Astrocyte (in vitro differentiated cells and primary cell): ENCODE measurements around the gene ATP8A1. TPM values are rescaled to one million over a fixed set of nuclear protein-coding genes. Genes with fewer than 3 reads are reported as not detected.

Source experiments
- DNase-seq: peaks from one replicate; pipeline ENCODE4 v3.0.0-alpha.2; 2010; ENCODE audit warnings: low read depth
- FAIRE-seq: peaks from 2 replicates; lab custom pipeline; 2011; peaks lifted over from hg19 to GRCh38; lab: Jason Lieb, UNC
- H2AFZ ChIP-seq: 2 replicates; pipeline ENCODE4 v1.6.0; 2012; ENCODE audit warnings: low read depth, low read length, inconsistent platforms
- H3K27ac ChIP-seq: 2 replicates; pipeline ENCODE4 v1.5.1; 2011; ENCODE audit warnings: low read depth, low read length, inconsistent platforms
- H3K27me3 ChIP-seq: 2 replicates; pipeline ENCODE4 v1.6.0; 2011; ENCODE audit warnings: low read length, inconsistent platforms; ENCODE audit not compliant: insufficient read depth
- H3K36me3 ChIP-seq: 2 replicates; pipeline ENCODE4 v1.5.1; 2011; ENCODE audit warnings: low read length, inconsistent platforms; ENCODE audit not compliant: insufficient read depth
- H3K4me1 ChIP-seq: 2 replicates; pipeline ENCODE4 v1.5.1; 2011; ENCODE audit warnings: low read length, inconsistent platforms; ENCODE audit not compliant: insufficient read depth
- H3K4me2 ChIP-seq: 2 replicates; pipeline ENCODE4 v1.6.0; 2012; ENCODE audit warnings: low read length, inconsistent platforms
- H3K4me3 ChIP-seq: 2 replicates; pipeline ENCODE4 v1.5.1; 2011; ENCODE audit warnings: low read depth, mild to moderate bottlenecking, low read length, inconsistent platforms; ENCODE audit not compliant: insufficient read depth
- H3K79me2 ChIP-seq: 2 replicates; pipeline ENCODE4 v1.6.0; 2012; ENCODE audit warnings: mild to moderate bottlenecking, low read length, inconsistent platforms; ENCODE audit not compliant: insufficient read depth
- H3K9ac ChIP-seq: 2 replicates; pipeline ENCODE4 v1.6.0; 2012; ENCODE audit warnings: mild to moderate bottlenecking, low read length, inconsistent platforms
- H3K9me3 ChIP-seq: 2 replicates; pipeline ENCODE4 v1.5.1; 2012; ENCODE audit warnings: low read depth, mild to moderate bottlenecking, low read length, inconsistent platforms; ENCODE audit not compliant: insufficient read depth
- H4K20me1 ChIP-seq: 2 replicates; pipeline ENCODE4 v1.6.0; 2012; ENCODE audit warnings: low read length, inconsistent platforms; ENCODE audit not compliant: insufficient read depth
- H3K27ac Mint-ChIP-seq: one replicate; pipeline ENCODE4 v1.8.0; 2021; ENCODE audit warnings: mild to moderate bottlenecking, mixed read lengths; ENCODE audit not compliant: unreplicated experiment
- H3K27me3 Mint-ChIP-seq: one replicate; pipeline ENCODE4 v1.8.0; 2021; ENCODE audit warnings: low read depth, mixed read lengths; ENCODE audit not compliant: unreplicated experiment
- H3K36me3 Mint-ChIP-seq: one replicate; pipeline ENCODE4 v1.8.0; 2021; ENCODE audit warnings: low read depth, mixed read lengths; ENCODE audit not compliant: unreplicated experiment
- H3K4me1 Mint-ChIP-seq: one replicate; pipeline ENCODE4 v1.8.0; 2021; ENCODE audit warnings: low read depth, mixed read lengths; ENCODE audit not compliant: unreplicated experiment
- H3K4me3 Mint-ChIP-seq: one replicate; pipeline ENCODE4 v1.8.0; 2021; ENCODE audit warnings: mild to moderate bottlenecking, moderate library complexity, mixed read lengths; ENCODE audit not compliant: unreplicated experiment
- H3K9me3 Mint-ChIP-seq: one replicate; pipeline ENCODE4 v1.8.0; 2021; ENCODE audit warnings: mild to moderate bottlenecking, mixed read lengths; ENCODE audit not compliant: unreplicated experiment
- EZH2 ChIP-seq: IDR thresholded peaks from 2 replicates; pipeline ENCODE4 v1.6.1; 2012; ENCODE audit warnings: mild to moderate bottlenecking, low read length, inconsistent platforms; ENCODE audit not compliant: insufficient read depth
- total RNA-seq: library from RNA; stranded (reverse); gene quantifications from 2 replicates; pipeline ENCODE4 v1.2.1, GENCODE V29; 2021
- TF ChIP-seq, protein P1 (sequence below): IDR thresholded peaks from 2 replicates; pipeline ENCODE4 v1.5.1; 2011; ENCODE audit warnings: low read depth, mild to moderate bottlenecking, inconsistent platforms, low read length, moderate library complexity; ENCODE audit not compliant: insufficient read depth

The ATP8A1 gene
- total RNA-seq, 1 donor from 2014 or later: 2.9 TPM

DNA sequence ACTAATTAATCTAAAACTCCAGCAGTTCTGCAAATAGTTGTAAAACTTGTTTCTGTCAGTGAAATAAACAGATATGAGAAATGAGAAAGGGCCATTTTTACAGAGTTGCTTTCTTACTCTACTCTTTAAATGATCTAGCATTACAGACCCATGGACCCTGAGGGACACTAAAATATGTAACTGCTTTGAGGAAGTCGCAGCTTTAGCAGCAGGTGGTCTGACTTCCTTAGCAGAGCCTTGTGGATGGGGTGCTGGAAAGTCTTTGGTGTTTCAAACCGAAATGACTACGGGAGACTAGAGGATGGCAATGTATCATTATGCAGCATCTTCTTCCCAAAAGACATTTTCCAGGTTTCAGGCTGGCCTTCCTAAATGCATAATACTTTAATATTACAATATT, 240.9 kb downstream of the ATP8A1 start:
- Mint-ChIP-seq H3K4me3 (no peak overlapping the region), H3K27me3 (no peaks in the 10 kb centered on the region), H3K4me1 (peaks cover 21% of the 10 kb centered on the region), H3K36me3 (no peaks in the 10 kb centered on the region), H3K9me3 (no peaks in the 10 kb centered on the region), H3K27ac (no peak overlapping the region)
- H3K9ac ChIP-seq: no peak overlapping the region
- no peak for FAIRE-seq
- H3K36me3 ChIP-seq: no peaks in the 10 kb centered on the region
- no peak for DNase-seq
- H3K4me2 ChIP-seq: no peak overlapping the region
- no peak overlapping the region for H2AFZ ChIP-seq
- no peaks in the 10 kb centered on the region for H3K79me2 ChIP-seq
- H3K4me3 ChIP-seq: no peak overlapping the region
- no peaks in the 10 kb centered on the region for H3K9me3 ChIP-seq
- no peaks in the 10 kb centered on the region for H4K20me1 ChIP-seq
- peaks cover 15% of the 10 kb centered on the region for H3K4me1 ChIP-seq
- no peak overlapping the region for H3K27ac ChIP-seq
- H3K27me3 ChIP-seq: no peaks in the 10 kb centered on the region
- no peak for TF ChIP-seq EZH2
- TF ChIP-seq, protein P1, sequence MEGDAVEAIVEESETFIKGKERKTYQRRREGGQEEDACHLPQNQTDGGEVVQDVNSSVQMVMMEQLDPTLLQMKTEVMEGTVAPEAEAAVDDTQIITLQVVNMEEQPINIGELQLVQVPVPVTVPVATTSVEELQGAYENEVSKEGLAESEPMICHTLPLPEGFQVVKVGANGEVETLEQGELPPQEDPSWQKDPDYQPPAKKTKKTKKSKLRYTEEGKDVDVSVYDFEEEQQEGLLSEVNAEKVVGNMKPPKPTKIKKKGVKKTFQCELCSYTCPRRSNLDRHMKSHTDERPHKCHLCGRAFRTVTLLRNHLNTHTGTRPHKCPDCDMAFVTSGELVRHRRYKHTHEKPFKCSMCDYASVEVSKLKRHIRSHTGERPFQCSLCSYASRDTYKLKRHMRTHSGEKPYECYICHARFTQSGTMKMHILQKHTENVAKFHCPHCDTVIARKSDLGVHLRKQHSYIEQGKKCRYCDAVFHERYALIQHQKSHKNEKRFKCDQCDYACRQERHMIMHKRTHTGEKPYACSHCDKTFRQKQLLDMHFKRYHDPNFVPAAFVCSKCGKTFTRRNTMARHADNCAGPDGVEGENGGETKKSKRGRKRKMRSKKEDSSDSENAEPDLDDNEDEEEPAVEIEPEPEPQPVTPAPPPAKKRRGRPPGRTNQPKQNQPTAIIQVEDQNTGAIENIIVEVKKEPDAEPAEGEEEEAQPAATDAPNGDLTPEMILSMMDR: no peak

- Histone ChIP-seq H3K4me2 (no peak overlapping the region), H3K4me1 (peaks cover 15% of the 10 kb centered on the region), H3K36me3 (no peaks in the 10 kb centered on the region), H3K9ac (no peak overlapping the region), H3K9me3 (no peaks in the 10 kb centered on the region), H2AFZ (no peak overlapping the region), H4K20me1 (no peaks in the 10 kb centered on the region), H3K27ac (no peak overlapping the region), H3K79me2 (no peaks in the 10 kb centered on the region), H3K27me3 (no peaks in the 10 kb centered on the region), H3K4me3 (no peak overlapping the region)
- no peak overlapping the region for H3K4me3 Mint-ChIP-seq
- no peaks in the 10 kb centered on the region for H3K36me3 Mint-ChIP-seq
- FAIRE-seq (no peak), DNase-seq (no peak)
- H3K27me3 Mint-ChIP-seq: no peaks in the 10 kb centered on the region
- H3K4me1 Mint-ChIP-seq: peaks cover 24% of the 10 kb centered on the region
- TF ChIP-seq, protein P1: no peak
- no peak for TF ChIP-seq EZH2
- no peak overlapping the region for H3K27ac Mint-ChIP-seq
- H3K9me3 Mint-ChIP-seq: no peaks in the 10 kb centered on the region
Measured at GRCh38 chr4:42415281-42415680, 241.6 kb downstream of the ATP8A1 start.

GRCh38 chr4:42412251-42412650, 244.7 kb downstream of the ATP8A1 start:
- FAIRE-seq (peak; percentile 32), DNase-seq (peak; percentile 93)
- Histone ChIP-seq H2AFZ (peak overlapping the region; percentile 55), H3K27me3 (no peaks in the 10 kb centered on the region), H3K36me3 (no peaks in the 10 kb centered on the region), H3K9ac (no peak overlapping the region), H3K79me2 (no peaks in the 10 kb centered on the region), H3K4me2 (peak overlapping the region; percentile 72), H3K9me3 (no peaks in the 10 kb centered on the region), H3K4me3 (no peak overlapping the region), H3K4me1 (peaks cover 15% of the 10 kb centered on the region), H4K20me1 (no peaks in the 10 kb centered on the region), H3K27ac (peak overlapping the region; percentile 30)
- Mint-ChIP-seq H3K36me3 (no peaks in the 10 kb centered on the region), H3K9me3 (no peaks in the 10 kb centered on the region), H3K4me3 (no peak overlapping the region), H3K27ac (no peak overlapping the region), H3K27me3 (no peaks in the 10 kb centered on the region), H3K4me1 (peaks cover 22% of the 10 kb centered on the region)
- TF ChIP-seq, protein P1: no peak
- no peak for TF ChIP-seq EZH2
